H1 (cell line): ENCODE measurements around the gene SIDT1. TPM values are rescaled to one million over a fixed set of nuclear protein-coding genes. Genes with fewer than 3 reads are reported as not detected.

ENCODE experiments used
- CEBPB ChIP-seq: IDR thresholded peaks from 2 replicates; pipeline ENCODE4 v1.6.1; 2012; ENCODE audit warnings: low read depth, low read length
- CHD2 ChIP-seq: IDR thresholded peaks from 2 replicates; pipeline ENCODE4 v1.6.1; 2012; ENCODE audit warnings: low read length, improper control_type of control experiment
- EZH2 ChIP-seq: fragments of 200-600 bp; sonication (generic); IDR thresholded peaks from 2 replicates; pipeline ENCODE4 v1.7.1; 2012; ENCODE audit warnings: low read depth, mild to moderate bottlenecking, moderate library complexity, low read length, inconsistent platforms; ENCODE audit not compliant: severe bottlenecking
- KDM4A ChIP-seq: IDR thresholded peaks from one replicate; pipeline ENCODE4 v1.7.1; 2012; ENCODE audit warnings: low read depth, mild to moderate bottlenecking, moderate library complexity, low read length, inconsistent platforms; ENCODE audit not compliant: severe bottlenecking
- polyA plus RNA-seq, 7 experiments: library from polyadenylated mRNA; depleted of rRNA in 3 of 7; stranded (reverse) in 5 of 7; unstranded in 2 of 7; fragments of >200 nt in 5 of 7; fragments of 200-250 nt in 2 of 7; gene quantifications; 1 replicate in 5 of 7; 2 replicates in 1 of 7; 4 replicates in 1 of 7; pipeline versions ENCODE4 v1.2.1 to v1.2.3, GENCODE V29; 2011 to 2013; ENCODE audit warnings: missing spikeins in 2 of 7, mixed read lengths in 2 of 7
- total RNA-seq: library from RNA; stranded (reverse); fragmentation: NEBNext Ultra II Directional; extraction: Animal tissue kit (Norgen Biotek cat#: 25700); gene quantifications from 2 replicates; pipeline ENCODE4 v1.2.1, GENCODE V29; 2021

SIDT1 gene
- total and polyA plus RNA-seq, 2 of the 8 experiments (the other 6 are each of a cell fraction or from before 2014, with no cell fraction given) = 0.06 TPM; not detected in 1

GRCh38 chr3:113668015-113668414 is 135.7 kb downstream of the SIDT1 start (continued):
- TF ChIP-seq EZH2 = no peak
- TF ChIP-seq CEBPB = no peak
- TF ChIP-seq CHD2 = no peak
- TF ChIP-seq KDM4A = no peak
